Mesenteric fat pad (tissue), 1 donor: ENCODE results near the gene PRKN. TPM values are rescaled to one million over a fixed set of nuclear protein-coding genes. Genes with fewer than 3 reads are reported as not detected.

Experiments
- DNase-seq: peaks from one replicate; pipeline ENCODE4 v3.0.0-alpha.2; 2020; ENCODE audit warnings: low spot score
- total RNA-seq: library from RNA; stranded (reverse); fragmentation: NEBNext Ultra II Directional; extraction: Animal tissue kit (Norgen Biotek cat#: 25700); gene quantifications from one replicate; pipeline ENCODE4 v1.2.1, GENCODE V29; 2021
- donor health status: DM: yes; HTN: yes; CAD: no.

The PRKN gene
- total RNA-seq, 1 donor from 2014 or later: 10.1 TPM

DNA sequence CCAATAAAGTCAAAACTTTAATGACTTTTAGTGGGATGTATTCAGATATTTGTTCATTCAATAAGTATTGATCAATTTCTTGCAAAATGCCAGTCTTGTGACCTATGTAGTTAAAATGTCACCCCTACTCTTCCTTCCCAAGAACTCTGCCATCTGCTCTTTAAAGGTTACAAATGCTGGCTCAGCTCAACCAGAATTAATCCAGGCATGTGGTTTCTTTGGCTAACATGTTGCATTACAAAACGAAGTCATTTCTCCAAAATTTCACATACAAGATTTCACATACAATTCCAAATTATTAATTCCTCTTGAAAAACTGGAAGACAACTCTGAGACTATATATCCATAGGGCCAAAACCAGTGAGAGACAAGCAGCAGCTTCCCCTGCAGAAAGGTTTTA is 395.7 kb downstream of the PRKN start:
- DNase-seq: no peak

DNA sequence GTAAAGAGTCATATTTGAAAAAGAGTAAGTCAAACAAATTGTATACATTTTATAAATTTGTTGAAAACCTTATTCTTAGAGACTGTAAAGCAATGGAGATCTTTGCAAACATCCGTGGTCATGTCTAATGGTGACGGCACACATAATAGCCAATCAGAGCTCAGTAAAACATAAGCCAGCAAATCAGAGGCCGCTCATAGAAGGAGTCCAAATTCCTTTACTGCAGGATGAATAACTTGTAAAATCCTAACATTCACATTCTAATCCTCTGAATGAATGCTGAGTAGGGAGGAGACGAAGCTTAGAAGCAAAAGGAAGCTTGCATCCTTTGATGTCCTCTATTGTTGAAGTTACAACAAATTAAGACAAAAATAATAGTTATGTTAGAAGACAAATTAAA is 401.7 kb downstream of the PRKN start:
- DNase-seq: no peak

DNA sequence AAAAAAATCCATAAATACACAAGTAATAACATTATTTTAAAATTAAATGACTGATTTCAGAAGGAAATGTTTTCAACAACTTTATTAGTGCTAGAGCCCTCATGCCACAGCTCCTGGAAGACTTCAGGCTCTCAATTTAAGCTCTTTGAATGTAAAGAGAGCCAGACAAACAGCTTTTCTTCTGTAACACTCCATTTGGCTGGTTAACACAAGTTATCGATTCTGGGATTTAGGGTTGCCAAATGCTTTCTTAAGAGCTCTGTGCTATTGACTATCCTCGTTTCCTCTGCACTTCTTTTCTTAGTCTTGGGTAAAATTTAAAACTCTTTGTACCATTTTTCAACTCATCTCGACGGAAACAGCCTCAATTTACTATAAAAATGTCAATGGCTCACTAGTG is 402.5 kb downstream of the PRKN start:
- no peak for DNase-seq

DNA sequence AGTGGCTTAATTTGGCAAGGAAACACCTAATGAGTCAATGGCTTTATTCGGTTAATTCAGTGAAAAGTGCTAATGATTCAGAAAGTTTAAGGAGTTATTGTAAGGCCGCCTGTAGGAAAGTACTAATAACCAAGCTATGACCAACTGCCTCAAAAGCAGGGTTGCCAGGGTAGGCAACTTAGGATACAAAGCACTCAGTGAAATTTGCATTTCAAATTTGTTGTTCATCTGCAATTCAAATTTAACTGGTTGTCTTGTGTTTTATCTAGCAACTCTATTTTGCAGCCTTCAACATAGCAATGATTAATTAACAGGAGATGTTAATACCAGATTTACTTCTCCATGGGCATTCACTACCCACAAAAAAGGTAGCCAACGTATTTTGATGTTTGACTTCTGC is 412.3 kb downstream of the PRKN start:
- DNase-seq: no peak

DNA sequence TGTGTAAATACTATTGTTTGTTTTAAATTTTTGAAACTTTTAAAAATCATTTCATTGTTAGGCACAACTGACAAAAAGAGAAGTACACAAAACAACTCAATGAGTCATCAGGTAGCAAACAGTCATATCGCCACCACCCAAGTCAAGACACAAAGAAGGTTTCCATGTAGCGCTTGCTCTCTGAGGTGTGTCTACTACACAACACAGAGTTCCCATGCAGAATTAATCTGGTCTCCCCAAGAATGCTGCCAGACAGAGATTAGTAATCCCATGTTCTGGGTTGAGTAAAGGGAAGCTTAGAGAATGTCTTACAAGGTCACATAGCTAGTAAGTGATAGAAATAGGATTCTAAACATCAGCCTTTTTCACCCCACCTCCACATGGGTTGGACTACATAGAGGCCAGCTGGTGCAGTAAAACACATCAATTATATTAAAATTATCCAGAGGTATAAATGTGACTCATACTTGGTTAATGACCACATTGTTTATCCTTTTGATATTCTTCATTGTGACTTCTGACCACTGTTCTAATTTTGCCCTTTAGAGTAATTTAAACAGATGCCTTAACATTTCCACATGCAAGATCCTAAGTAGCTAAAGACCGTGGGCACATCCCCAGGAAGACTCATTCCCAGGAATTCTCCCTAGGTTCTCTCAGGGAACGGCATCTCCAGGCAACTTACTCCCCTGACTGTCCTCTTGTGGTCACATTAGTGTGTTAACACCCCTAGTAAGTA is 413.5 kb downstream of the PRKN start:
- DNase-seq: no peak

DNA sequence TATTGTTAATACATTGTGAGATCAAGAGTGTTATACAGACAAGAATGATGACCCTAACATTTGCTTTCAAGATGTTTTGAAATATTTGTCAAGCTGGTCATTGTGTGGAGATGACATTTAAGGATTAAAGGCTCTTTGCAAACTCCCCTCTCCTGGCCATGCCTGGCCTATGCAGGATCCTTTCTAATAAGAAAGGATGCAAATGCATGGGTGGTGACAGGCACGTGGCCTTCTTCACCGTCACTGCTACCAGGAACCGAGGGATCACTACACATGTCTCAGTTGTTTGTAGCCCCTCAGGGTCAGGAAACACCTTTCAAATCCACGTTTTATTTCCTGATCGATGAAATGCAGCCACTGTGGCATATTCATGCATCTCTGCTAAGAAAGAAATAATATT is 419.7 kb downstream of the PRKN start:
- no peak for DNase-seq

DNA sequence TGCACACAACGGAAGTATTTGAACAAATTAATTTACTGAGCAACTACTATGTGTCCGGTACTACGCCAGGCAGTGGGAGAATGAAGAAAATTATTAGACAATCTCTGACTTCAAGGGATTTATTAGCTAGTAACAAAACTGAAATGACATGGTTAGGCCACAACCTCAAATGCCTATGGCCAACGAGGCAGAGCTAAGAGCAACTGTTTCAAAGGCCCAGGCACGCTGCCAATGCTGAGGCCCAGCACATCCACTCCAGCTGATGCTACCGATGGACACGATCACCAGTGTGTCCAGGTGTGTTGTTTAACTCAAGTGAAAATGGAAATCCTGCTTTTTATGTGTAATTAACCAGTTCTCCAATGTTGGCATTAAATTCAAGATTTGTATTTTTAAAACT is 420.9 kb downstream of the PRKN start:
- no peak for DNase-seq

DNA sequence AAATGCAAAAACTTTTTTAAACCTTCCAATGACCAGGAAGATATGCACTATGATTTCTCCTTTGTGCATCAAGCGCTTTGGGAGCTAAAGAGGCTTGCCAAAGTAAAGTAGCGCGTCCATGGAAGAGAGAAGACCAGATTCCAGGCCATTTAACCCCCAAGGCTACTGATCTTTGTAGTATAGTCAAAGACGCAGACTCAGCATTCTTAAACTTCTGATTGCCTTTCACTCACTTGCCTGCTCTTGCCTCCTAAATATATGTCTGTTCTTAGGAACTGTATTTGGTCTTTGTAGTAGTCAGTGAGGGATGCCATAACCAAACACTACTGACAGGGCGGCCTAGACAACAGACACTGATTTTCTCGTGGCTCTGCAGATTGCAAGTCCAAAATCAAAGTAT is 426.4 kb downstream of the PRKN start:
- DNase-seq: no peak

DNA sequence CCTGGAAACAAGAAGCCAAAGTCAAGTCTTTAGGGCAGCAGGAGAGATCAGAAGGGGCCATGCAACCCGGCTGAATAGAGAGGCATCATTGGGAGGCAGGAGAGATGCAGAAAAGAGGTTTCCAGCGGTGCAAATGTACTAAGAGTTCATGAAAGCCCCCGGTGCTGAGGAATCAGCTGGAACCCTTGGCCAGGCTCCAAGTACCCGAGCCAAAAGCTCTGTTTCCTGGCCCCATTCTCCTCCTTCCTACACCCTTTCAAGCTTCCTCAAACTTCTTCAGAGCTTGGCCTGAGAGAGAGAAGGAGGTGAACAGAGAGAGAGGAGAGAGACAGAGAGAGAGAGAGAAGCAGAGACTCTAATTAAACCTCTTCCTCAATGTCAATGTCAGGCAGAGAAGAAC is 433.5 kb downstream of the PRKN start:
- no peak for DNase-seq

DNA sequence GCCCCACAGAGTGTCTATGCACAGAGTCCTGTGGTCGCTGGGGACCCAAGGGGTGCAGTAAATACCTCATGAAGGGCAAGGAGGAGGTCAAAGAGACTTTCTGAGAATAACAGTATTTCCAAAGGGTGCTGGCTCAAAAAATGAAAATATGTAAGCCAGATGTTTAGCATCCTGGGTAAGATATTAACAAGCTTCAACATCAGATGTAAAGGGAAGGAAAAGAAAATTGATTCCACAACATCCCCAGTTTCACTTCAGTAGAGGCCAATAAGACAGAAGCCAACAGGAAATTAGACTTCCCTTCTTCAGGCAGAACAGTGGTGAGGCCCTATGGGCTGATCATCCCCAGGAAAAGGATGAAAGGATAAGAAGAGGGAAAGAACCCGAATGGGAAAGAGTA is 434.7 kb downstream of the PRKN start:
- DNase-seq: no peak

DNA sequence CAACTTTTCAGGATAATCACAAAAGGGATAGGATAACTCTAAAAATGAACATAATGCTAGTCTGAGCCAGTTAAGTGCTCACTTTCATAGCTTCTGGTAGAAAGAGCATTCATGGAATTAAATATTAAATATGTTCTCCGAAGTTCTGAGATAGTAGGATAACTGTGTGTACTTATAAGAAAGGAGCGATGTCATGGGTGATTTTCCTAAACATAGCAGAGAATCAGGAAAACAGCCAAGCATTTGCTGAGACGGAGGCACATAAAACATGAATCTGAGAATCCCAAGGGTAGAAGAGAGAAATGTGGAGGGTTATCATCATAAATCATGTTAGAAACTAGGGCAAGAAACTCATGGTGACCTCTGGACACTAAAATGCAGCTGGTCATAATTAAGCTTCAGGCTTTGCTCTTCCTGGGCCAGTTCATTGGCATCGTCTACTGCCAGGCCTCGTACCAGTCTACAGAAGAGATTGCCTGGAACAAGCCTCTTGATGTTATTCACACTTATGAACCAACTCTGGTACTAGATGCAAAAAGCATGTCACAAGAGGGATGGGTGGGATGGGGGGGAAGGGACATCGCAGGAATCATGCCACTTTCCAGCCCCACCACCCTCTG is 436.6 kb downstream of the PRKN start:
- no peak for DNase-seq

DNA sequence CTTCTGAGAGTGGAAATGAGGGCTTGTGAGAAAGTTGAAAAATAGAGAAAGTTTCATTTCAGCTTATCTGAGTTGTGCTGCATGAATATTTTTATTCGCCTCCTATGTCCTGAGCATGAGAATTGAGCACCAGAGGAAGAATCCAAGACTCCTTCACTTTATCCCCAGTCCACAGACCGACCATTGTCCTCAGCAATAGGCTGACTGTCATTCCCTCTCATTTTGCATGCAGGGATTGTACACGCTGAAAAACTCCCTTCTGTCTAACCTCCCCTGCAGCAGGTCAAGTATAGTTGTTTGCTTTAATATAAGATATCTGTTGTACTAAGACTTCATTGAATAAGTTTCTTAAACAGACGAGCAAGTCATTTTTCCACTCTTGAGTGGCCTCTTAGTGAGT is 437.6 kb downstream of the PRKN start:
- DNase-seq: no peak

DNA sequence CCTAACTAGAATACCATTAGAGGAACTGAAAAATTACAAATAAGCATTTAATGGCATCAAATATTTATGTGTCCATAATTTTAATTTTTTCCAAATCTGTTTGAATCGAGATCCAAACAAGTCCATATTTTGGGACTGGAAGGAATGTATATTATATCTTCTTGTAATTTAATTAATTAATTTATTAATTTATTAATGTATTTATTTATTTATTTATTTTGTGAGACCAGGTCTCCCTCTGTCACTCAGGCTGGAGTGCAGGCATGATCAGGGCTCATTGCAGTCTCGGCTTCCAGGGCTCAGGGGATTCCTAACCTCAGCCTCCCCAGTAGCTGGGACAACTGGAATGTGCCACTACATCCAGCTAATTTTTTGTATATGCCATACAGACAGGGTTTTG is 453.6 kb downstream of the PRKN start:
- DNase-seq: no peak

DNA sequence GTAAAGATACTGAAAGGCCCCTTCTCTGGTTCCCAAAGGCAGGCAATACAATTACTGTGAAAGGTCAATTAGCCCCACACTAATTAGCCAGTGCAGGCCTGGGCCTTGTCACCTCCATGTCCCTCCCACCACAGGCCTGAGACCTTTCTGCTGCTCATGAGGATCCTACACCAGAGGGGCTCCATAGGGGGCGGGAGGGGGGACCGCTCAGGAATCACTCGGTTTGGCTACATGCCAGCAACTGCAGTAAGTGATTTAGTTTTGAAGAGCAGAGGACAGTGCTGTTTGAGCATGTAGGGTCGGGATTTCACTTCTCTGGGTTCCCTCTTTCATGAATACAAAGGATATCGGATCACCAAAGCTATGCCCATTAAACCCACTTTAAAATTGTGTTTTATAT is 455.6 kb downstream of the PRKN start:
- DNase-seq: no peak

DNA sequence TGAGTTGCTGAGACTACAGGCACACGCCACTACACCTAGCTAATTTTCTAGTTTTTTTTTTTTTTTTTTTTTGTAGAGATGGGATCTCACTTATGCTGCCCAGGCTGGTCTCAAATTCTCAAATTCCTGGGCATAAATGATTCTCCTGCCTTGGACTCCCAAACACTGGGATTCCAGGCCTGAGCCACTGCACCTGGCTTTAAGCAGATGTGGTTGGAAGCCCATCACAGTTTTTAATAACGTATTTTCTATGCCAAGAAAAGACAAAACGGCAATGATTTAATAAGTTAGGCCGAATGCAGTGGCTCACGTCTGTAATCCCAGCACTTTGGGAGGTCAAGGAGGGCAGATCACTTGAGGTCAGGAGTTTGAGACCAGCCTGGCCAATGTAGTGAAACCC is 456.6 kb downstream of the PRKN start:
- no peak for DNase-seq

DNA sequence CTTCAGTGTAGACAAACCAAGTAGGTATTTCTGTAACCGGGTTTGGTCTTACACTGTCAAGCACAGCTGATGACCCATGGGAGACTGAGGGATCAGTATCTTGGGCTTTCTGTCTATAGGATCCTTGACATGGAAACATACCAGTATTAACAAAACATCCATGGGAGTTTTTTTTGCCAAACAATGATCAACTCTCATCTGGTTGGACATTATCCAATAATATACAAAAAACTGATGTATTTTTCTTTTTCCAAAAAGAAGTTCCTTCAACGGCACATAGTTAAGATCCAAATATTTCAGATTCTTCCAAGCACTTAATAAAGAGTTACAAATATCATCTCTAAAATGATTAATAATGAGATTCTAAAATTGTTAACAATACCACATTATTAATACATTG is 459.9 kb downstream of the PRKN start:
- DNase-seq: no peak

DNA sequence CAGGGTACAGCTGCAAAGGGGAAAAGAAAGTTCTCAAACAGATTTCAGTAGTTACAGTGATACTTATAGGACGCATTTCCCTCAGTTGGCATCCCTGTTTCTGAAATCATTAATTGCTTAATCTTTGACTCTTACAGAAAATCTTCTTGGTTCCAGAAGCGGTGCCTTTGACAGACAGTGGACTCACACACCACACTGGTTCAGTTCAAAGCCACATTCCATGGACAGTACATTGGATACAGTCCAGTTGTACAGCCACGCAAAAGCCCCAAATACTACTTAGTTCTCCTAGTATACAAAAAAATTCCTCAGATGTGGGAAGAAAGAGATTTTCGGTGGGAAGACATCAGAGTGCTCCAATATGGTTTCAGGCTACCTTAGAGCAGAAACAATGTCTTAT is 460.4 kb downstream of the PRKN start:
- no peak for DNase-seq

DNA sequence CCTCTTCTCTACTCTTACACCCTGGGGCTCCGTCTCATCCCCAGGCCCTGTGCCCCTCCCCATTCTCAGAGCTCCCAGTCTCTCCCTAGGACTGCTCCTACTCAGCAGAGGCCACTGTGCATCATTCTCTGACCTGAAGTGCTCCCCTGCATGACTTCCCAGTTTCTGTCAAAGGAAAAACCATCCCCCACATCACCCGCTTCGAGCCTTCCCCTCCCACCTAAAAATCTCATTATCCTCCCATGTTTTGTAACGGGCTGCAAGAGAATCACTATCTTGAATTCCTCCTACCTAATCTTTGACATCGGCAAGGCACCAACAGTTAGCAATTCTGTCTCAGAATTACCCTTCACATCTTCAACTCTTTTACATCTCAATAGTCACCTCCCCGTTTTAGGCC is 463.0 kb downstream of the PRKN start:
- no peak for DNase-seq

DNA sequence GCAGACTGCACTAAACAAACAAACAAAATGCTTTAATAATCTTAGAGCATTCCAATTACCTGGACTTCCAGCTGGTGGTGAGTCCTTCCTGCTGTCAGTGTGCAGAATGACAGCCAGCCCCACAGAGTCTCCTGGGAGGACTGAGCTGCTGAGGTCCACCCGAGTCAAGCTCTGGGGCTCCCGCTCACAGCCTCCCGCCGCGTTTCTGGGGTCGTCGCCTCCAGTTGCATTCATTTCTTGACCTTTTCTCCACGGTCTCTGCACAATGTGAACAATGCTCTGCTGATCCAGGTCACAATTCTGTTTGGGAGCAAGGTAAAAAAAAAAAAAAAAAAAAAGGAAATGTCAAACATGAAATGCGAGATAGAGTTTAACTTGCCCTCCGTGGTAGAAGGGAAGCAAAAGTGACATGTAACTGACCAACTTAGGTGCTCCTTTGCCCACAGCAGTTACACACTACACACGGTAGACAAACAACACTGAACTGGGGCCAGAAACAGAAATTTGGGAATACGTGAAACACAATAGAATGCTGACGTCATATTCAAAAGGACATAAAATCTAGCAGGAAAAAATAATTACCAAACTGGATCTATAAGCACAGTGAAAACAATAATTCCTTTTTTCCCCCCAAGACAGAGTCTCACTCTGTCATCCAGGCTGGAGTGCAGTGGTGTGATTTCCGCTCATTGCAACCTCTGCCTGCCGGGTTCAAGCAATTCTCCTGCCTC is 464.9 kb downstream of the PRKN start:
- no peak for DNase-seq

DNA sequence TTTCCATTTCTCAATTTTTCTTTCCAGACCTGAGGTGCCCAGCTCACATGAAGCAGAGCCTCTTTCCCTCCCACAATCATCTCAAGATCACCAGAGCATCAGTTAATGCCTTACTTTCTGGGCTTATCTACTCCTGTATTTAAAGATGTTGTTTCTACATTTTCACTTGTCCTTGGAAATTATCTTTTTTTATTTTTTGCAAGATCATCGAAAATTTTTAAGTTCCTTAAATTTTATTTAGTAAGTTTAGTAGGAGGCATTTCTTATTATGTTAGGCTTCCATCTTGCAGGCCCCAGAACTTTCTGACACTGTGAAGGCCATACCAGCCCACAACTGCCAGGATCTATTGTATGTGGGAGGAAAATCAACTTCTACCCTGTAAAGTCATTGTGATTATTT is 466.0 kb downstream of the PRKN start:
- DNase-seq: no peak

DNA sequence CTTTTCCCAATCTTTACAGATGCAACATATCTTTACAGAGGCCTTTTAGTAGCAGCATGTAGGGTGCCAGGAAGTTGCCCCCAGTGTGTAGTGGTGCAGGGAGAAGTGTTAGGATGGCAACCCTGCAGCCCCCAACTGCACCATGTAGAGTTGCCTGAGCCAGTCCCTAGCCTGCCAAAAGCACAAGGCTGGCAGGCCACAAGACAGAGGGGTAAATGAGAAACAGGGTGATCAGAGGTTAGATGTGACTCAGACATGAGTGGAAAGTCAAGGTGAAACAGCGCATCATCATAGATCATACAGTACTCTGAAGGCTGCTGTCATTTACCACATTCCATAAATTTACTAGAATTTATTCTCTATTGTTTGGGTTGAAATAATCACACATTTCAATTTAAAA is 467.5 kb downstream of the PRKN start:
- no peak for DNase-seq

DNA sequence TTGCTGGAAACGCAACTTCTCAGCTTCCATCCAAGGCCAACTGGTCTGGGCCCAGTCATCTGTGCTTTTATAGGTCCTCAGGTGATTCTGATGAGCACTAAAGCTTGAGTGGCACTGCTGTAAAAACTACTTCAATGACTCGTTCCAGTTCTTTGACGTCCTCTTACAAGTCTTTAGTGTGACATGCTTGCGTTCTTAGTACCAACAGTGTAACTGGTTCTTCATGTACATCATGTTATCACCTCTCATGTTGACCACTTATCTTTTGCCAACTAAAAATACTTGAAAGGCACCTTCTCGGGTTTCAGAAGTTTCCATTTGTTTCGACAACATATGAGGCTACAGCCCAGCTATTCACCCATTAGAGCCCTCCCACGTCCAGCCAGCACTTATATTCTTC is 468.9 kb downstream of the PRKN start:
- DNase-seq: no peak

DNA sequence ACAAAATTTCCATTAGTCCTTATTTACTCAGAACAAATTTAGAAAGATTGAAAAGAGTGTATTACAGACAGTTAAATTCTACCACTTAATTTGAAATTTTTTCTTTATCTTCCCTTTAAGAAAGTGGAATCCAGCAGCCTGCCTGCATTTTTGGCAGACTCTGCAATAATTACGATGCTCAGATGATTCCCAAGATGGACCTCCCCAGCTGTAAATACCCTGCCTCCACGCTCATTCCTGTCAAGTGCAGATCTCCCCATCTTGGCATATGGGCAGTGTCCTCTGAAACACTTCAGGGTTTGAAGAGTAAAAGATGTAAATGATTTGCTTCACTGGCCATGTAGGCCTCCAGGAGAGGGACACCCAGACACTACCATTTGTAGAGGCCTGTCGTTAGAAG is 471.2 kb downstream of the PRKN start:
- DNase-seq: no peak
